Measurements from ENCODE around the gene RFX5.

DNA sequence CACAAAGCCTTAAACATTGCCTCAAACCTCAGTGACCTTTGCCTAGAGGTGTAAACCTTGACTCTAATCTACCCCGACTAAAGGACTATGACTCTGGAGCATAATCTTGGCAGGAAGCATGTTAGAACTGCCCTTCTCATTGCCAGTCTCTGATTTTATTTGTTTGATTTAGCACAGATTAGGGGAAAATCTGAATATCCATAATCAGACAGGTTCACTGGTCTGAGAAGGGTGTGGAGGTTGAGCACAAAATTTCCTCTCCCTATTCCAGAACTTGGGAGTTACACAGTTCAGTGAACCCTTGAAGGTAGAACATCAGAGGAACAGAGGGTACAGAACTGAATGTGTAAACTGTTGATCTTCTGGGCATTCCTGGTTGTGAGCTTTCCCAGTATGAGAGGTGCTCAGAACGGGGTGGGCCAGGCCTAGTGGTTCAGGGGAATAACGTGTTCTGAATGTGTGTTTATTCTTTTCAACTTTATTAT is 44.1 kb upstream of the RFX5 start:
- TF ChIP-seq, protein P1, sequence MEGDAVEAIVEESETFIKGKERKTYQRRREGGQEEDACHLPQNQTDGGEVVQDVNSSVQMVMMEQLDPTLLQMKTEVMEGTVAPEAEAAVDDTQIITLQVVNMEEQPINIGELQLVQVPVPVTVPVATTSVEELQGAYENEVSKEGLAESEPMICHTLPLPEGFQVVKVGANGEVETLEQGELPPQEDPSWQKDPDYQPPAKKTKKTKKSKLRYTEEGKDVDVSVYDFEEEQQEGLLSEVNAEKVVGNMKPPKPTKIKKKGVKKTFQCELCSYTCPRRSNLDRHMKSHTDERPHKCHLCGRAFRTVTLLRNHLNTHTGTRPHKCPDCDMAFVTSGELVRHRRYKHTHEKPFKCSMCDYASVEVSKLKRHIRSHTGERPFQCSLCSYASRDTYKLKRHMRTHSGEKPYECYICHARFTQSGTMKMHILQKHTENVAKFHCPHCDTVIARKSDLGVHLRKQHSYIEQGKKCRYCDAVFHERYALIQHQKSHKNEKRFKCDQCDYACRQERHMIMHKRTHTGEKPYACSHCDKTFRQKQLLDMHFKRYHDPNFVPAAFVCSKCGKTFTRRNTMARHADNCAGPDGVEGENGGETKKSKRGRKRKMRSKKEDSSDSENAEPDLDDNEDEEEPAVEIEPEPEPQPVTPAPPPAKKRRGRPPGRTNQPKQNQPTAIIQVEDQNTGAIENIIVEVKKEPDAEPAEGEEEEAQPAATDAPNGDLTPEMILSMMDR (IDR thresholded peaks at IDR 0.05), result no peak
- TF ChIP-seq POLR2A (IDR thresholded peaks at IDR 0.05), result no peak
- no peak for TF ChIP-seq POLR2AphosphoS5 (IDR thresholded peaks at IDR 0.05)
- TF ChIP-seq EP300 (IDR thresholded peaks at IDR 0.05), result no peak
